Omental fat pad (tissue), 4 donors: Measurements from ENCODE around the gene LCN15. TPM values are rescaled to one million over a fixed set of nuclear protein-coding genes. Genes with fewer than 3 reads are reported as not detected.

Experiments used
- ATAC-seq: fragments of 150-250 bp; one replicate; pipeline ENCODE4 v1.9.1; 2016; ENCODE audit warnings: mild to moderate bottlenecking, moderate library complexity; ENCODE audit not compliant: low FRiP score
- DNase-seq: peaks from one replicate; pipeline ENCODE4 v3.0.0-alpha.2; 2019; ENCODE audit warnings: low spot score
- total RNA-seq, 4 donors: library from RNA; depleted of rRNA; stranded (reverse); fragments of >200 nt; gene quantifications; one replicate each; pipeline ENCODE4 v1.1.0, GENCODE V29; 2016
- TF ChIP-seq, protein P1 (sequence below), 3 donors: fragments of 450-650 bp; IDR thresholded peaks; one replicate each; pipeline ENCODE4 v1.5.1; 2016 to 2017; ENCODE audit warnings: antibody characterized with exemption in 3 of 3, mild to moderate bottlenecking in 3 of 3, moderate library complexity in 2 of 3

LCN15 gene
- total RNA-seq, 4 donors from 2014 or later, result not detected

DNA sequence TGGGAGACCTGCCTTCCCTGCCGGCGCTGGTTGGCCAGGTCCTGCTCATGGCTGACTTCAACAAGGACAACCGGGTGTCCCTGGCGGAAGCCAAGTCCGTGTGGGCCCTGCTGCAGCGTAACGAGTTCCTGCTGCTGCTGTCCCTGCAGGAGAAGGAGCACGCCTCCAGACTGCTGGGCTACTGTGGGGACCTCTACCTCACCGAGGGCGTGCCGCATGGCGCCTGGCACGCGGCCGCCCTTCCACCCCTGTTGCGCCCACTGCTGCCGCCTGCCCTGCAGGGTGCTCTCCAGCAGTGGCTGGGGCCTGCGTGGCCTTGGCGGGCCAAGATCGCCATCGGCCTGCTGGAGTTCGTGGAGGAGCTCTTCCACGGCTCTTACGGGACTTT, 41.4 kb downstream of the LCN15 start:
- no peak for ATAC-seq
- TF ChIP-seq, protein P1, sequence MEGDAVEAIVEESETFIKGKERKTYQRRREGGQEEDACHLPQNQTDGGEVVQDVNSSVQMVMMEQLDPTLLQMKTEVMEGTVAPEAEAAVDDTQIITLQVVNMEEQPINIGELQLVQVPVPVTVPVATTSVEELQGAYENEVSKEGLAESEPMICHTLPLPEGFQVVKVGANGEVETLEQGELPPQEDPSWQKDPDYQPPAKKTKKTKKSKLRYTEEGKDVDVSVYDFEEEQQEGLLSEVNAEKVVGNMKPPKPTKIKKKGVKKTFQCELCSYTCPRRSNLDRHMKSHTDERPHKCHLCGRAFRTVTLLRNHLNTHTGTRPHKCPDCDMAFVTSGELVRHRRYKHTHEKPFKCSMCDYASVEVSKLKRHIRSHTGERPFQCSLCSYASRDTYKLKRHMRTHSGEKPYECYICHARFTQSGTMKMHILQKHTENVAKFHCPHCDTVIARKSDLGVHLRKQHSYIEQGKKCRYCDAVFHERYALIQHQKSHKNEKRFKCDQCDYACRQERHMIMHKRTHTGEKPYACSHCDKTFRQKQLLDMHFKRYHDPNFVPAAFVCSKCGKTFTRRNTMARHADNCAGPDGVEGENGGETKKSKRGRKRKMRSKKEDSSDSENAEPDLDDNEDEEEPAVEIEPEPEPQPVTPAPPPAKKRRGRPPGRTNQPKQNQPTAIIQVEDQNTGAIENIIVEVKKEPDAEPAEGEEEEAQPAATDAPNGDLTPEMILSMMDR (IDR thresholded peaks at IDR 0.05), result no peak

DNA sequence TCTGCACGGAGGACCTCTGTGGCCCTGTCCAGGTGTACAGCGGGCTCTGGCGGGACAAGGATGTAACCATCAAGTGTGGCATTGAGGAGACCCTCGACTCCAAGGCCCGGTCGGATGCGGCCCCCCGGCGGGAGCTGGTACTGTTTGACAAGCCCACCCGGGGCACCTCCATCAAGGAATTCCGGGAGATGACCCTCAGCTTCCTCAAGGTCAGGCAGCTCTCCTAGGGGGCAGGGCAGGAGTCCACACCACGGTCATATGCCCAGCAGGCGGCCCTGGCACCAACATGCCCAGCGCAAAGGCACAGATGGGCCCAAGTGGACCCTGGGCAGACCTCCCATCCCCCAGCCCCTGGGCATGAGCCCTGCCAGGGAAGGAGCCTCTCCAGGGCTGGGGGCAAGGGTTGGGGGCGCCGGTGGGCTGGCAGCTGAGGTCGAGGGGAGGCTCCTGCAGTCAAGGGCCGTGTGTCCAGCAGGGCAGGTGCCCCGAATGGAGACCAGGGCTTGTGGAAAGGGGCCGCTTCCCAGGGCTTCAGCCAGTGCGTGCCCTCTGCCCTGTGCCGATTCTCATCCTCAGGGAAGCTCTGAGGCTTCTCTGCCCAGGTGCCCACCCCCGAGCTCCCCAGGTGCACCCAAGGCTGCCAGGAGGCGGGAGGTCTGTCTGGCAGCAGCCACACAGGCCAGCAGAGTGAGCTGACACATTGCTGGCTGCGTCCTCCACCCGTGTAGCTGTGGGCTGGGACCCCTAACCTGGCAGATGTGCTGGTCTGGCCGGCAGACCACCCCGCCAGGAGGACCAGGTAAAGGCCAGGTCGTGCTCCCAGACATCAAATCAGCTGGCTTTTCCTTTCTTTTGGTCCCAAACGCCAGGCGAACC, 42.0 kb downstream of the LCN15 start:
- ATAC-seq (no peak), DNase-seq (no peak)
- TF ChIP-seq, protein P1 (IDR thresholded peaks at IDR 0.05), result no peak

More for the DNA sequence above, 41.4 kb downstream of the LCN15 start:
- no peak for DNase-seq

DNA sequence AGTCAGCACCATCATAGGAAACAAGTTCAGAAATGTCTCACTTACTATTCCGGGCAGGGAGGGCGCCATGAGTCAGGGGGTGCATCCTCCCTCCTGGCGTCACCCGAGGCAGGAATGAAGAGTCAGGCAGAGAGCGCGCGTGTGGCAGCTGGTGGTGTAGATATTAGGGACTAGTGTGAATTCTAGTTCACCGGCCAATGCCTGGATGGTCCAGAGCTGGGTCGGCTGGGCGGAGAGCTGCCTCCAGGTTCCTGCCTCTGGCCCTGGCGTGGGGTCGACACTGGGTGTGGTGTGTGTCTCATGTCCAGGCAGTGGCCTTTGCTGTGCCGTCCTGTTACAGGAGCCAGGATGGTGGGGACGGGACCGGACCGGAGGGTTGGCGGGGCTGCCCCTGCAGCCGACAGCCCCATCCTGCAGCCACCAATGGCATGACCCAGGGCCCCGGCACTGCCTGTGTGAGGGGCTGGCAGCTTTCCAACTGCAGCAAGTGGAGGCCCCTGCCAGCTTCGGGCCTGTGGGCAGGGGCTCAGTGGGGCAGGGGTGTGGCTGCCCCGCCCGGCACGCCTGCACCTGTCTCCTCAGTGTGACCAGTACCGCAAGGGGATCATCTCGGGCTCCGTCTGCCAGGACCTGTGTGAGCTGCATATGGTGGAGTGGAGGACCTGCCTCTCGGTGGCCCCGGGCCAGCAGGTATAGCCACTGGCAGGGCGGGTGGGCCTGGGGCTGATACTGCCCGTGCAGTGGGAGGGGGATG, 42.8 kb downstream of the LCN15 start:
- ATAC-seq (peak; percentile 7), DNase-seq (no peak)

DNA sequence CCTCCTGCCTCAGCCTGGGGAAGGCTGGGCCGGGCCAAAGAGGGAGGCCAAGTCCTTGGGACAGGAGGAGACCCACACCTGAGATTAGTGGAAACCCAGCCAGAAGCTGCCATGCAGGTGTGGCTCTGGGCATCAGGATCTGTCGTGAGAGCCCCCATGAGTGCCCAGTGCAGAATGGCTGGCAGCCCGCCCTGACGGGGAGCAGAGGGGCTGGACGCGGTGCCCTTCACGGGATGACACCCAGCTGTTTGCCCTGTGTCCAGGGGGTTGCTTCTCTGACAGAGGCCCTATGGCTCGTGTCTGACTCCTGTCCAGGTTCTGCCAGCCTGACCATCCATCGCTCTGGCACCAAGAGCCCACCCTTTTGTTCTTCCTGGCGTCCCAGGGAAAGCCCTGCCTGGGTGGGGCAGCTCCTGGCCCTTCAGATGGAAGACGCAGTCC, 43.4 kb downstream of the LCN15 start:
- TF ChIP-seq, protein P1 (IDR thresholded peaks at IDR 0.05), result no peak
- ATAC-seq, result peak; percentile 8
- DNase-seq, result no peak

More for the DNA sequence above, 42.8 kb downstream of the LCN15 start:
- TF ChIP-seq, protein P1 (IDR thresholded peaks at IDR 0.05), result no peak

DNA sequence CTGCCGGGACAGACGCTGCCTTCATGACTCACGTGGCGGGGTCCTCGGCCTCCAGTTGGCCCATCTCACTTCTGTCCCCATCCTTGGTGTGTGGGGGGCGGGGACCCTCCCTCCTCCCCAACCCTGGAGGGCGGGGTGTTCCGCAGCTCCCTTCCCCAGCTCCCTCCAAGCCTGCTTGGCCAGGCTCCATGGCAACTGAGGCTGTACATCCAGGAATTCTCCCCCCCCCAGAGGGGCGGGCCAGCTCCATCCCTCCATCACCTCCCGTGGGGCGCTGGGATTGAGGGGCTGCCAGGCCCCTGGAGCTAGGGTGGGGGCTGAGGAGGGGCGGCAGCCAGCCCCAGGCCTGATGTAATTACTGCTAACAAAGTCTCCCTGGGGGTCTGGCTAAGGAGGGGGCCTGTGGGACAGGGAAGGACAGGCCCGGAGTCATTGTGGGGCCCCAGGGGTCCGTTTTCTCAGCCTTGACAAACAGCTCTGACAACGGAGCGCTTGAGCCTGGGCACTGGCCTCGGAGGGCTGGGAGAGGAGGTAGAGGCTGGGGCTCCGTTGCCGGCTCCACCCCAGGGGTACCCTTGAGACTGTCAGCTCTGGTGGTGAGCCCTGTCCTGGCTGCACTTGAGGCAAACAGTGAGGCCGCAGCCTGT, 43.9 kb downstream of the LCN15 start:
- DNase-seq (no peak), ATAC-seq (no peak)
- TF ChIP-seq, protein P1 (IDR thresholded peaks at IDR 0.05), result no peak

DNA sequence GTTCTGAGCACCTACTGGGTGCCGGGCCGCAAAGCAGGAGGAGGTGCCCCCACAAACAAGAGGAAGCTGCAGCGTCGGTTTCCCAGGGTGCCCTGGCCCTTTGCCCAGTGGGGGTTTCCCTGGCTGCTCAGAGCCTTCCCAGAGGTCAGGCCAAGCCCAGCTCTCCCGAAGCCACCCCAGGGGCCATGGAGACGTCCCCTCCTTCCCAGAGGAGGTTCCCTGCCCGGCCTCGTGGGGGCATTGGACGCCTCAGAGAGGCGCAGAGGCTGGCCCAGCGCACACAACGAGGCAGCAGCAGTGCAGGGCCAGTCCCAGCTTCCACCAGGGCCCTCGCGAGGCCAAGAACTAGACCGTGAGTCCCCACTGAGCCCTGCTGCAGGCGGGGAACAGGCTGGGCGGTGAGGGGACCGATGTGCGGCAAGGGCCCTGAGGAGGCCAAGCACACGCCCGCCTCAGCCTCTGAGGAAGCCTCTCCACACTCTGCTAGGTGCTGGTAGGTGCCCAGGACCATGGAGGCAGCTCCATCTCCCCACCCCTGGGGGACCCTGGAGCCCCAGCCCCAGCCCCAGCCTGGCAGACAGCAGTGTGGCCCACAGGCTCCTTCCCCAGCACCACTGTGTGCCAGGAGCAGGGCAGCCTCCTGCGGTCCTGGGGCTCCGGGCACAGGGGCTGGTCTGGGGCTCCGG, 45.0 kb downstream of the LCN15 start:
- TF ChIP-seq, protein P1 (IDR thresholded peaks at IDR 0.05), result no peak
- DNase-seq (no peak), ATAC-seq (no peak)
